Hippocampal formation (tissue), 2 donors: Measurements from ENCODE around the gene GSTM3.
"Not testable (repeated sequence)": the region's sequence is repeated elsewhere in the genome, so short reads cannot be mapped to it uniquely, and the experiment has no call there.

Experiments
- DNase-seq, 2 donors: peaks; one replicate each; lab custom pipeline; 2025; lab: John Stamatoyannopoulos, UW

Gene GSTM3

GRCh38 chr1:109697861-109698260, 43.0 kb downstream of the GSTM3 start:
- not testable (repeated sequence) for DNase-seq

GRCh38 chr1:109697066-109697465, 43.8 kb downstream of the GSTM3 start:
- DNase-seq, result no peak

- DNase-seq, result not testable (repeated sequence)
These were observed 45.7 kb downstream of the GSTM3 start for GRCh38 chr1:109695138-109695537.

- not testable (repeated sequence) for DNase-seq
These were observed 46.4 kb downstream of the GSTM3 start for GRCh38 chr1:109694400-109694799.

- DNase-seq, result no peak
These were observed 49.1 kb downstream of the GSTM3 start for GRCh38 chr1:109691759-109692158.

- DNase-seq, result no peak
These were observed 50.9 kb downstream of the GSTM3 start for GRCh38 chr1:109689844-109690405.

GRCh38 chr1:109687641-109688499, 53.0 kb downstream of the GSTM3 start, which contains the start of gene GSTM1:
GSTM1 (plus strand) TSS chr1:109687817; CDS start chr1:109687874, 57 bp downstream.
- peak in 1 of 2 donors; percentile 53 for DNase-seq

GRCh38 chr1:109687109-109687508, 53.7 kb downstream of the GSTM3 start:
- not testable (repeated sequence) for DNase-seq

- not testable (repeated sequence) for DNase-seq
These were observed 54.9 kb downstream of the GSTM3 start for GRCh38 chr1:109685890-109686289.

GRCh38 chr1:109685399-109685798, 55.4 kb downstream of the GSTM3 start:
- not testable (repeated sequence) for DNase-seq

- DNase-seq, result not testable (repeated sequence)
These were observed 56.1 kb downstream of the GSTM3 start for GRCh38 chr1:109684777-109685176.
